NCI-H1930 (cell line): ENCODE results near the gene MAFB.

ENCODE experiments used
- DNase-seq, 2 experiments: peaks; one replicate each; lab custom pipeline; 2025; lab: John Stamatoyannopoulos, UW

Gene MAFB

GRCh38 chr20:40682104-40682981 lies 6.7 kb downstream of the MAFB start:
- no peak for DNase-seq

GRCh38 chr20:40681684-40682083 lies 7.4 kb downstream of the MAFB start:
- DNase-seq = no peak

- DNase-seq = no peak
These were observed 7.9 kb downstream of the MAFB start for GRCh38 chr20:40681165-40681564.

- no peak for DNase-seq
These were observed 8.7 kb downstream of the MAFB start for GRCh38 chr20:40680161-40680959.

- DNase-seq = no peak
These were observed 9.9 kb downstream of the MAFB start for GRCh38 chr20:40679184-40679583.

- no peak for DNase-seq
These were observed 10.7 kb downstream of the MAFB start for GRCh38 chr20:40678286-40678875.

- DNase-seq = no peak
These were observed 11.6 kb downstream of the MAFB start for GRCh38 chr20:40677343-40677924.

- no peak for DNase-seq
These were observed 12.4 kb downstream of the MAFB start for GRCh38 chr20:40676491-40677269.

GRCh38 chr20:40675599-40676221 lies 13.3 kb downstream of the MAFB start:
- DNase-seq = no peak

- DNase-seq = no peak
These were observed 15.6 kb downstream of the MAFB start for GRCh38 chr20:40673442-40673841.

- no peak for DNase-seq
These were observed 16.9 kb downstream of the MAFB start for GRCh38 chr20:40672095-40672494.

- DNase-seq = no peak
These were observed 18.8 kb downstream of the MAFB start for GRCh38 chr20:40670253-40670652.

GRCh38 chr20:40669692-40670091 lies 19.3 kb downstream of the MAFB start:
- DNase-seq = no peak

- no peak for DNase-seq
These were observed 20.4 kb downstream of the MAFB start for GRCh38 chr20:40668449-40669228.

- DNase-seq = no peak
These were observed 21.5 kb downstream of the MAFB start for GRCh38 chr20:40667503-40667902.

- DNase-seq = no peak
These were observed 22.7 kb downstream of the MAFB start for GRCh38 chr20:40666336-40666735.

- DNase-seq = no peak
These were observed 24.1 kb downstream of the MAFB start for GRCh38 chr20:40664891-40665290.

- no peak for DNase-seq
These were observed 24.8 kb downstream of the MAFB start for GRCh38 chr20:40663991-40664880.

GRCh38 chr20:40663304-40663790 lies 25.7 kb downstream of the MAFB start:
- DNase-seq = no peak
